Activated CD4-positive, CD25-positive, alpha-beta regulatory T cell (primary cell): ENCODE results near the gene CEP192.
A peak's percentile ranks its signal among the peaks of the same experiment; 100 is the strongest.

Experiments
- DNase-seq, 4 experiments: peaks; one replicate each; lab custom pipeline; 2025; lab: John Stamatoyannopoulos, UW

CEP192 gene

GRCh38 chr18:13101659-13102197, 110.6 kb downstream of the CEP192 start:
- no peak for DNase-seq

- DNase-seq: no peak
Observed at GRCh38 chr18:13103366-13103765, 112.2 kb downstream of the CEP192 start.

- DNase-seq: no peak
Observed at GRCh38 chr18:13105059-13105458, 113.9 kb downstream of the CEP192 start.

- DNase-seq: no peak
Observed at GRCh38 chr18:13107074-13107473, 115.9 kb downstream of the CEP192 start.

GRCh38 chr18:13108330-13108729, 117.2 kb downstream of the CEP192 start:
- no peak for DNase-seq

- no peak for DNase-seq
Observed at GRCh38 chr18:13110559-13110958, 119.4 kb downstream of the CEP192 start.

GRCh38 chr18:13112982-13113381, 121.8 kb downstream of the CEP192 start:
- no peak for DNase-seq

GRCh38 chr18:13120255-13120654, 129.1 kb downstream of the CEP192 start:
- no peak for DNase-seq

GRCh38 chr18:13120983-13121441, 129.8 kb downstream of the CEP192 start:
- DNase-seq: no peak

GRCh38 chr18:13124411-13124810, 133.2 kb downstream of the CEP192 start:
- no peak for DNase-seq

- no peak for DNase-seq
Observed at GRCh38 chr18:13125191-13125590, 134.0 kb downstream of the CEP192 start.

- DNase-seq: no peak
Observed at GRCh38 chr18:13126966-13127598, 135.9 kb downstream of the CEP192 start.

- no peak for DNase-seq
Observed at GRCh38 chr18:13131283-13131682, 140.1 kb downstream of the CEP192 start.

- DNase-seq: no peak
Observed at GRCh38 chr18:13134551-13135401, 143.6 kb downstream of the CEP192 start.

GRCh38 chr18:13136056-13136903, 145.1 kb downstream of the CEP192 start:
- no peak for DNase-seq

- peak in 2 of 4 experiments; percentile 33 to 39 for DNase-seq
Observed at GRCh38 chr18:13136904-13137669, 145.9 kb downstream of the CEP192 start.

GRCh38 chr18:13137670-13138419, 146.7 kb downstream of the CEP192 start:
- DNase-seq: peak in 2 of 4 experiments; percentile 32 to 36

GRCh38 chr18:13138420-13139139, 147.4 kb downstream of the CEP192 start:
- no peak for DNase-seq

- no peak for DNase-seq
Observed at GRCh38 chr18:13139885-13140450, 148.8 kb downstream of the CEP192 start.

- DNase-seq: no peak
Observed at GRCh38 chr18:13141209-13141608, 150.0 kb downstream of the CEP192 start.
